SK-N-SH treated with all-trans-retinoic acid at 6 μM for 48 hours (cell line): ENCODE data around the gene OPN1SW.

Source experiments
- ATAC-seq: fragments of 200-7000 bp; cut with Tn5 transposase; 3 replicates; pipeline ENCODE4 v1.9.1; 2020; ENCODE audit warnings: mild to moderate bottlenecking, moderate library complexity
- ARNTL ChIP-seq: fragments of 450-650 bp; formaldehyde crosslinking; IDR thresholded peaks from 2 replicates; pipeline ENCODE4 v1.5.0; 2020; ENCODE audit warnings: low read depth, mild to moderate bottlenecking, moderate library complexity, borderline replicate concordance
- BACH2 ChIP-seq: fragments of 250-450 bp; sonication (Bioruptor Pico); IDR thresholded peaks from 2 replicates; pipeline ENCODE4 v1.9.0; 2021; ENCODE audit warnings: mild to moderate bottlenecking, borderline replicate concordance
- CSDC2 ChIP-seq: fragments of 250-450 bp; sonication (Bioruptor Pico); IDR thresholded peaks from 2 replicates; pipeline ENCODE4 v1.5.0; 2020; ENCODE audit warnings: mild to moderate bottlenecking, moderate library complexity
- ESRRG ChIP-seq: fragments of 250-450 bp; sonication (Bioruptor Pico); IDR thresholded peaks from 2 replicates; pipeline ENCODE4 v1.6.1; 2021; ENCODE audit warnings: mild to moderate bottlenecking
- ISL1 ChIP-seq: fragments of 250-450 bp; sonication (Bioruptor Pico); IDR thresholded peaks from 2 replicates; pipeline ENCODE4 v2.1.2; 2022; ENCODE audit warnings: mild to moderate bottlenecking, moderate library complexity
- PPARA ChIP-seq: fragments of 250-450 bp; sonication (Bioruptor Pico); IDR thresholded peaks from 2 replicates; pipeline ENCODE4 v1.5.0; 2020; ENCODE audit warnings: mild to moderate bottlenecking, borderline replicate concordance
- RARB ChIP-seq: fragments of 250-450 bp; sonication (Bioruptor Pico); IDR thresholded peaks from 2 replicates; pipeline ENCODE4 v1.8.0; 2021; ENCODE audit warnings: mild to moderate bottlenecking, moderate library complexity
- SNAI2 ChIP-seq: fragments of 250-450 bp; sonication (Bioruptor Pico); IDR thresholded peaks from 2 replicates; pipeline ENCODE4 v1.5.0; 2020; ENCODE audit warnings: mild to moderate bottlenecking, moderate library complexity
- TCF4 ChIP-seq: fragments of 250-450 bp; sonication (Bioruptor Pico); IDR thresholded peaks from 2 replicates; pipeline ENCODE4 v1.8.0; 2021; ENCODE audit warnings: mild to moderate bottlenecking, moderate library complexity, borderline replicate concordance
- ZC3H10 ChIP-seq: fragments of 250-450 bp; sonication (Bioruptor Pico); IDR thresholded peaks from 2 replicates; pipeline ENCODE4 v1.5.1; 2021; ENCODE audit warnings: mild to moderate bottlenecking, moderate library complexity
- ZFP3 ChIP-seq: fragments of 250-450 bp; sonication (Bioruptor Pico); IDR thresholded peaks from 2 replicates; pipeline ENCODE4 v1.5.0; 2020; ENCODE audit warnings: mild to moderate bottlenecking, moderate library complexity
- ZFP30 ChIP-seq: fragments of 450-650 bp; formaldehyde crosslinking; IDR thresholded peaks from 2 replicates; pipeline ENCODE4 v1.5.0; 2022; ENCODE audit warnings: mild to moderate bottlenecking, moderate library complexity
- ZNF565 ChIP-seq: fragments of 450-650 bp; formaldehyde crosslinking; conservative IDR thresholded peaks from 2 replicates; pipeline ENCODE4 v1.5.0; 2020; ENCODE audit warnings: low read depth, mild to moderate bottlenecking, moderate library complexity
- ZNF70 ChIP-seq: fragments of 450-650 bp; formaldehyde crosslinking; IDR thresholded peaks from 2 replicates; pipeline ENCODE4 v1.5.0; 2020; ENCODE audit warnings: mild to moderate bottlenecking, moderate library complexity
- ZNF8 ChIP-seq: fragments of 450-650 bp; formaldehyde crosslinking; IDR thresholded peaks from 2 replicates; pipeline ENCODE4 v1.5.0; 2020; ENCODE audit warnings: mild to moderate bottlenecking, moderate library complexity
- TF ChIP-seq, protein P1 (sequence below): fragments of 250-450 bp; sonication (Bioruptor Pico); IDR thresholded peaks from 2 replicates; pipeline ENCODE4 v1.8.0; 2021; ENCODE audit warnings: low read depth, mild to moderate bottlenecking, moderate library complexity, borderline replicate concordance
- TF ChIP-seq, protein P2 (sequence below): fragments of 250-450 bp; sonication (Bioruptor Pico); IDR thresholded peaks from 2 replicates; pipeline ENCODE4 v1.5.1; 2020; ENCODE audit warnings: low read depth, mild to moderate bottlenecking, moderate library complexity
- TF ChIP-seq, protein P3 (sequence below): fragments of 250-450 bp; sonication (Bioruptor Pico); IDR thresholded peaks from 2 replicates; pipeline ENCODE4 v1.5.0; 2020; ENCODE audit warnings: mild to moderate bottlenecking, moderate library complexity
- TF ChIP-seq, protein P4 (sequence below): fragments of 250-450 bp; sonication (Bioruptor Pico); IDR thresholded peaks from 2 replicates; pipeline ENCODE4 v1.8.0; 2020; ENCODE audit warnings: mild to moderate bottlenecking, moderate library complexity, borderline replicate concordance
- TF ChIP-seq, protein P5 (sequence below): fragments of 250-450 bp; sonication (Bioruptor Pico); IDR thresholded peaks from 2 replicates; pipeline ENCODE4 v1.5.1; 2021; ENCODE audit warnings: mild to moderate bottlenecking, moderate library complexity

Gene OPN1SW

DNA sequence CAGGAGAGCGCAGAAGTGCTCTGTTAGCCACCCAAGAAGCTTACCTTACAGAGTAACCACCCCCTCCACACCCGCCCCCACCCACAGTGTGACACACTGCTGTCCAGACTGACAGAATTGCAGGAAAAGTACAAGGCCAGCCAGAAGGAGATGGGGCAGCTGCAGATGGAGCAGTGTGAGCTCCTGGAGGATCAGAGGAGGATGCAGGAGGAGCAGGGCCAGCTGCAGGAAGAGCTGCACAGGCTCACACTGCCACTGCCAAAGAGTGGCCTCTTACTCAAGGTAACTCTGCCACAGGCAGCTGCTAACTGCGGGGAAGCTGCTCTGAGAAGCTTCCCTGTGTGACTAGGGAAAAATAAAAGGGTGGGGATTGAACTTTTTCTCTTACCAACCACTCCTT, 33.8 kb upstream of the OPN1SW start:
- no peak for TF ChIP-seq RARB (CRISPR knock-in tag)
- peak; percentile 17; the same call in 1 of the 3 replicates for ATAC-seq

DNA sequence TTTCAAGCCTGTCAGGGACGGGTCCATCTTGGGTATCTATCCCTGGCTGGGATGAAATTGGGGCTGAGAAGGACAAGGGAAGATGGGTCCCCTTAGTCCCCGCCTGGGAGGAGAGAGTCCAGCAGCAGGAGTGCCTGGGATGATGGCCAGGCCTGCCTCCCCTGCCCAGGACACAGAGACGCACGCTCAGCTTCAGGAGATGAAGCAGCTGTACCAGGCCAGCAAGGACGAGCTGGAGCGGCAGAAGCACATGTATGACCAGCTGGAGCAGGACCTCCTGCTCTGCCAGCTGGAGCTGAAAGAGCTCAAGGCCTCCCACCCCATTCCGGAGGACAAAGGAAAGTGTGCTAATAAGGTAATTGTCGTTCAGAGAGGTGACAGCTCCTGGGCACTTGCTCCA, 31.6 kb upstream of the OPN1SW start:
- no peak for ATAC-seq
- TF ChIP-seq SNAI2 (CRISPR knock-in tag) (no peak), BACH2 (no peak), ZNF70 (CRISPR knock-in tag) (no peak), CSDC2 (CRISPR knock-in tag) (no peak), ZNF565 (no peak), ZFP3 (CRISPR knock-in tag) (no peak), ZFP30 (CRISPR knock-in tag) (no peak), TCF4 (CRISPR knock-in tag) (no peak), ESRRG (CRISPR knock-in tag) (no peak), ZC3H10 (CRISPR knock-in tag) (no peak)
- TF ChIP-seq, protein P1, sequence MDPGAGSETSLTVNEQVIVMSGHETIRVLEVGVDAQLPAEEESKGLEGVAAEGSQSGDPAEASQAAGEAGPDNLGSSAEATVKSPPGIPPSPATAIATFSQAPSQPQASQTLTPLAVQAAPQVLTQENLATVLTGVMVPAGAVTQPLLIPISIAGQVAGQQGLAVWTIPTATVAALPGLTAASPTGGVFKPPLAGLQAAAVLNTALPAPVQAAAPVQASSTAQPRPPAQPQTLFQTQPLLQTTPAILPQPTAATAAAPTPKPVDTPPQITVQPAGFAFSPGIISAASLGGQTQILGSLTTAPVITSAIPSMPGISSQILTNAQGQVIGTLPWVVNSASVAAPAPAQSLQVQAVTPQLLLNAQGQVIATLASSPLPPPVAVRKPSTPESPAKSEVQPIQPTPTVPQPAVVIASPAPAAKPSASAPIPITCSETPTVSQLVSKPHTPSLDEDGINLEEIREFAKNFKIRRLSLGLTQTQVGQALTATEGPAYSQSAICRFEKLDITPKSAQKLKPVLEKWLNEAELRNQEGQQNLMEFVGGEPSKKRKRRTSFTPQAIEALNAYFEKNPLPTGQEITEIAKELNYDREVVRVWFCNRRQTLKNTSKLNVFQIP: no peak
- TF ChIP-seq, protein P2, sequence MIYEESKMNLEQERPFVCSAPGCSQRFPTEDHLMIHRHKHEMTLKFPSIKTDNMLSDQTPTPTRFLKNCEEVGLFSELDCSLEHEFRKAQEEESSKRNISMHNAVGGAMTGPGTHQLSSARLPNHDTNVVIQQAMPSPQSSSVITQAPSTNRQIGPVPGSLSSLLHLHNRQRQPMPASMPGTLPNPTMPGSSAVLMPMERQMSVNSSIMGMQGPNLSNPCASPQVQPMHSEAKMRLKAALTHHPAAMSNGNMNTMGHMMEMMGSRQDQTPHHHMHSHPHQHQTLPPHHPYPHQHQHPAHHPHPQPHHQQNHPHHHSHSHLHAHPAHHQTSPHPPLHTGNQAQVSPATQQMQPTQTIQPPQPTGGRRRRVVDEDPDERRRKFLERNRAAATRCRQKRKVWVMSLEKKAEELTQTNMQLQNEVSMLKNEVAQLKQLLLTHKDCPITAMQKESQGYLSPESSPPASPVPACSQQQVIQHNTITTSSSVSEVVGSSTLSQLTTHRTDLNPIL (CRISPR knock-in tag): no peak
- TF ChIP-seq, protein P3, sequence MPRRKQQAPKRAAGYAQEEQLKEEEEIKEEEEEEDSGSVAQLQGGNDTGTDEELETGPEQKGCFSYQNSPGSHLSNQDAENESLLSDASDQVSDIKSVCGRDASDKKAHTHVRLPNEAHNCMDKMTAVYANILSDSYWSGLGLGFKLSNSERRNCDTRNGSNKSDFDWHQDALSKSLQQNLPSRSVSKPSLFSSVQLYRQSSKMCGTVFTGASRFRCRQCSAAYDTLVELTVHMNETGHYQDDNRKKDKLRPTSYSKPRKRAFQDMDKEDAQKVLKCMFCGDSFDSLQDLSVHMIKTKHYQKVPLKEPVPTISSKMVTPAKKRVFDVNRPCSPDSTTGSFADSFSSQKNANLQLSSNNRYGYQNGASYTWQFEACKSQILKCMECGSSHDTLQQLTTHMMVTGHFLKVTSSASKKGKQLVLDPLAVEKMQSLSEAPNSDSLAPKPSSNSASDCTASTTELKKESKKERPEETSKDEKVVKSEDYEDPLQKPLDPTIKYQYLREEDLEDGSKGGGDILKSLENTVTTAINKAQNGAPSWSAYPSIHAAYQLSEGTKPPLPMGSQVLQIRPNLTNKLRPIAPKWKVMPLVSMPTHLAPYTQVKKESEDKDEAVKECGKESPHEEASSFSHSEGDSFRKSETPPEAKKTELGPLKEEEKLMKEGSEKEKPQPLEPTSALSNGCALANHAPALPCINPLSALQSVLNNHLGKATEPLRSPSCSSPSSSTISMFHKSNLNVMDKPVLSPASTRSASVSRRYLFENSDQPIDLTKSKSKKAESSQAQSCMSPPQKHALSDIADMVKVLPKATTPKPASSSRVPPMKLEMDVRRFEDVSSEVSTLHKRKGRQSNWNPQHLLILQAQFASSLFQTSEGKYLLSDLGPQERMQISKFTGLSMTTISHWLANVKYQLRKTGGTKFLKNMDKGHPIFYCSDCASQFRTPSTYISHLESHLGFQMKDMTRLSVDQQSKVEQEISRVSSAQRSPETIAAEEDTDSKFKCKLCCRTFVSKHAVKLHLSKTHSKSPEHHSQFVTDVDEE: no peak
- TF ChIP-seq, protein P4, sequence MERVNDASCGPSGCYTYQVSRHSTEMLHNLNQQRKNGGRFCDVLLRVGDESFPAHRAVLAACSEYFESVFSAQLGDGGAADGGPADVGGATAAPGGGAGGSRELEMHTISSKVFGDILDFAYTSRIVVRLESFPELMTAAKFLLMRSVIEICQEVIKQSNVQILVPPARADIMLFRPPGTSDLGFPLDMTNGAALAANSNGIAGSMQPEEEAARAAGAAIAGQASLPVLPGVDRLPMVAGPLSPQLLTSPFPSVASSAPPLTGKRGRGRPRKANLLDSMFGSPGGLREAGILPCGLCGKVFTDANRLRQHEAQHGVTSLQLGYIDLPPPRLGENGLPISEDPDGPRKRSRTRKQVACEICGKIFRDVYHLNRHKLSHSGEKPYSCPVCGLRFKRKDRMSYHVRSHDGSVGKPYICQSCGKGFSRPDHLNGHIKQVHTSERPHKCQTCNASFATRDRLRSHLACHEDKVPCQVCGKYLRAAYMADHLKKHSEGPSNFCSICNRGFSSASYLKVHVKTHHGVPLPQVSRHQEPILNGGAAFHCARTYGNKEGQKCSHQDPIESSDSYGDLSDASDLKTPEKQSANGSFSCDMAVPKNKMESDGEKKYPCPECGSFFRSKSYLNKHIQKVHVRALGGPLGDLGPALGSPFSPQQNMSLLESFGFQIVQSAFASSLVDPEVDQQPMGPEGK (CRISPR knock-in tag): no peak
- TF ChIP-seq, protein P5, sequence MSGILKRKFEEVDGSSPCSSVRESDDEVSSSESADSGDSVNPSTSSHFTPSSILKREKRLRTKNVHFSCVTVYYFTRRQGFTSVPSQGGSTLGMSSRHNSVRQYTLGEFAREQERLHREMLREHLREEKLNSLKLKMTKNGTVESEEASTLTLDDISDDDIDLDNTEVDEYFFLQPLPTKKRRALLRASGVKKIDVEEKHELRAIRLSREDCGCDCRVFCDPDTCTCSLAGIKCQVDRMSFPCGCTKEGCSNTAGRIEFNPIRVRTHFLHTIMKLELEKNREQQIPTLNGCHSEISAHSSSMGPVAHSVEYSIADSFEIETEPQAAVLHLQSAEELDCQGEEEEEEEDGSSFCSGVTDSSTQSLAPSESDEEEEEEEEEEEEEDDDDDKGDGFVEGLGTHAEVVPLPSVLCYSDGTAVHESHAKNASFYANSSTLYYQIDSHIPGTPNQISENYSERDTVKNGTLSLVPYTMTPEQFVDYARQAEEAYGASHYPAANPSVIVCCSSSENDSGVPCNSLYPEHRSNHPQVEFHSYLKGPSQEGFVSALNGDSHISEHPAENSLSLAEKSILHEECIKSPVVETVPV: no peak

DNA sequence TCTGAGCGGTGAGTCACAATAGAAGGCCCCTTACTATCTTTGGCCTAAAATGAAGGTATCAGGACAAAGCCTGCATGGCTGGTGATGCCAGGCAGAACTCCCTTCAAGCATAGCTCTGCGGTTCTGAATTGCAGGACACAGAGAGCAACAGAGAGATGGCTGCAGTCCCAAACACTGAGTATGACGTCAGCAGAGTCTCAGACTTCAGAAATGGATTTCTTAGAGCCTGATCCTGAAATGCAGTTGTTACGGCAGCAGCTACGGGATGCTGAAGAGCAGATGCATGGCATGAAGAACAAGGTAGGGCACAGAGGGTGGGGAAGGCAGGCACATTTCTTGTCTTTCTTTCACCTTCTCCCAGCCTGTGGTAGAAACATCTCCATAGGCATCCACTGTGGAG, 29.6 kb upstream of the OPN1SW start:
- no peak for ATAC-seq
- TF ChIP-seq ISL1 (CRISPR knock-in tag) (no peak), BACH2 (no peak), ZNF70 (CRISPR knock-in tag) (no peak)
- TF ChIP-seq, protein P1: no peak

DNA sequence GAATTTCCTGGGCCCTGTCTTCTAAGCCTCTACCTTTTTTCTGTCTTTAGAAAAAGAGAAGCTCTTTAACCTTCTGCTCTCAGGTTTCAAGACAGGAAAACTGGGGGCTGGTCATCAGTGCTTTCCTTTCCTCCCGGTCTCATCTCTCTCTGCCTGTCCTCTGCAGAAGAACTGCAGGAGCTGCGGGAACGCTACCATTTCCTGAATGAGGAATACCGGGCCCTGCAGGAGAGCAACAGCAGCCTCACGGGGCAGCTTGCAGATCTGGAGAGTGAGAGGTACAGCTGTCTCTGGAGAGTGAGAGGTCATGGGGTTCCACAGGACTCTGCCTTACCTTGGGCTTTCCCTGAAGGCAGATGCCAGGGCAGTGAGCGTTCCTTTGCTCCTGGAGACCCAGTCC, 28.9 kb upstream of the OPN1SW start:
- TF ChIP-seq ZFP30 (CRISPR knock-in tag): no peak
- TF ChIP-seq BACH2: no peak
- no peak for TF ChIP-seq PPARA (CRISPR knock-in tag)
- no peak for TF ChIP-seq ISL1 (CRISPR knock-in tag)
- TF ChIP-seq ZC3H10 (CRISPR knock-in tag): no peak
- TF ChIP-seq, protein P3: no peak
- no peak for TF ChIP-seq ZNF8
- TF ChIP-seq ARNTL (CRISPR knock-in tag): no peak
- TF ChIP-seq, protein P5: no peak
- TF ChIP-seq SNAI2 (CRISPR knock-in tag): no peak
- ATAC-seq: peak; percentile 24
